Measurements from ENCODE around the gene CCND1.
"Not testable (repeated sequence)": the region's sequence is repeated elsewhere in the genome, so short reads cannot be mapped to it uniquely, and the experiment has no call there.

The CCND1 gene

DNA sequence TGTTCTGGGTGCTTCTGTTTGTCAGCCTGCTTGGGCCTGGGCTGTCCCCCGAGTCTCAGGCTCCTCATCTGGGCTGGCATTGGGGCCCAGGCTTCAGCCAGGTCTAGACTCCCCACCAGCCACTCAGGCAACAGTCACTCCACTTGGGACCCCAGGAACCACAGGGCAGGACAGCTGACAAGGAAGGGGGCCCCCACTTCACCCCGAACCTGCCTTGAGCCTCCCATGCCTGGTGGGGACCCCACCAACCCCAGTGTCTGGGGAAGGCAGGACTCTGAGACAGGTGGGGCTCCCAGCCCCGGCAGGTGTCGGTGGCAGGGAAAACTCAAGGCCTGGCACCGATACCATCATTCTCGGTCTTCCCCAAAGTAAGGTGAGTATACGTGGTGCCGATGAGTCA lies 45.9 kb downstream of the CCND1 start:
- Histone ChIP-seq H3K27ac (no peak overlapping the region), H3K36me3 (no peaks in the 10 kb centered on the region), H3K9me3 (no peaks in the 10 kb centered on the region), H3K9ac (no peak overlapping the region), H3K4me3 (no peak overlapping the region), H4K20me1 (no peaks in the 10 kb centered on the region), H3K4me2 (no peak overlapping the region), H3K27me3 (0 out of 2 replicates have a peak, but pooled peaks cover 4% of the 10 kb centered on the region), H3K4me1 (peaks cover 7% of the 10 kb centered on the region; the same call in 1 of the 2 replicates)
- TF ChIP-seq Cebpa-rat (IDR thresholded peaks at IDR 0.05): no peak

DNA sequence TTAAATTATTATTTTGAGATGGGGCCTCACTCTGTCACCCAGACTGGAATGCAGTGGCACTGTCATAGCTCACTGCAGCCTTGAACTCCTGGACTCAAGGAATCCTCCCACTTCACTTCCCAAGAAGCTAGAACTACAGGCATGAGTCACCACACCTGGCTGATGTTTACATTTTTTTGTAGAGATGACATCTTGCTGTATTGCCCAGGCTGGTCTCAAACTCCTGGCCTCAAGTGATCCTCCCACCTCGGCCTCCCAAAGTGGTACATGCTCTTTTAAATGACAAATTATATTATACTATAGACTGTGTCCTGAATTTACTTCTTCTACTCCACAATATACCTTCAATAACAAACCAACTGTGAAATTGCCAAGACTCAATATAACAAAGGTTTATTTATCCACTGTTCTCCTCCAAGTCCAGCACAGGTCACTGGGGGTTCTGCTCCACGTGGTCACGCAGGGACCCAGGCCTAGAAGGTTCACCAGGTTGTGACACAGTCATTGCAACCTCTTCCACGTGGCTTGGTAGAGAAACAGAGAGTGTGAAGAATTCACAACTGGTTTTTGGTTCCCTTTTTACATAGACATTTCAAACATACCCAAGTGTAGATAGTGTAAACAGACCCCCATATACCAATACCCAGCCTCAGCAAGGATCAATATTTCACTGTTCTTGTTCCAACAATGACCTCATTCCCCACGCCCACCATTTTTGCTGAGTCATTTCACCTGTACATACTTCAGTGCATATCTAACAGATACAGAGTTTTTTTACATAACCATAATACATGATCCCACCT lies 47.2 kb downstream of the CCND1 start:
- not testable (repeated sequence) for H3K27me3 ChIP-seq, H3K4me2 ChIP-seq, H3K4me3 ChIP-seq, H4K20me1 ChIP-seq, H3K9ac ChIP-seq, H3K36me3 ChIP-seq, H3K27ac ChIP-seq, H3K4me1 ChIP-seq, H3K9me3 ChIP-seq

- H3K9ac ChIP-seq: no peak overlapping the region
- TF ChIP-seq Cebpa-rat (IDR thresholded peaks at IDR 0.05): no peak
- no peak overlapping the region for H3K4me3 ChIP-seq
- no peak overlapping the region for H3K4me2 ChIP-seq
- no peaks in the 10 kb centered on the region for H4K20me1 ChIP-seq
- H3K4me1 ChIP-seq: peaks cover 7% of the 10 kb centered on the region; the same call in 1 of the 2 replicates
- H3K9me3 ChIP-seq: no peaks in the 10 kb centered on the region; the same call in 1 of the 2 replicates
- H3K36me3 ChIP-seq: no peaks in the 10 kb centered on the region
- peaks cover 11% of the 10 kb centered on the region for H3K27me3 ChIP-seq
- H3K27ac ChIP-seq: no peak overlapping the region
Measured at GRCh38 chr11:69689484-69690319, 48.7 kb downstream of the CCND1 start.

GRCh38 chr11:69691463-69691862 lies 50.5 kb downstream of the CCND1 start:
- Histone ChIP-seq H3K4me1 (no peaks in the 10 kb centered on the region), H3K27me3 (peaks cover 28% of the 10 kb centered on the region), H3K9me3 (no peaks in the 10 kb centered on the region; the same call in 1 of the 2 replicates), H3K9ac (no peak overlapping the region), H3K36me3 (no peaks in the 10 kb centered on the region), H3K4me2 (no peak overlapping the region), H3K27ac (no peak overlapping the region), H4K20me1 (no peaks in the 10 kb centered on the region), H3K4me3 (no peak overlapping the region)
- TF ChIP-seq Cebpa-rat (IDR thresholded peaks at IDR 0.05): no peak

DNA sequence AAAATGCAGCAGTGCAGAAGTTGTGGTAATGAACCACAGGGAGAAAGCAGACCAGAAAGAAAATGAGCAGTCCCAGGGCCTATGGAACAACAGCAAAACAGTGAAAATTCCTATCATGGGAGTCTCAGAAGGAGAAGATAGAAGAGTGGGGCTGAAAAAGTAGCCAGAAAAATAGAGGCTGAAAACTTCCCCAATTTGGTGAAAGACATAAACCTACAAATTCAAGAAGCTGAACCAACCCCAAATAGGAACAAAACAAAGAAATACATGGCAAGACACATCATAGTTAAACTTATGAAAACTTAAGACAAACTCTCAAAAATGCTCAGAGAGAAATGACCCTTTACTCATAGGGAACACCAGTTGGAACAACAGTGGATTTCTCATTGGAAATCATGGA lies 51.5 kb downstream of the CCND1 start:
- H3K9me3 ChIP-seq: no peaks in the 10 kb centered on the region; the same call in 1 of the 2 replicates
- no peaks in the 10 kb centered on the region for H3K36me3 ChIP-seq

DNA sequence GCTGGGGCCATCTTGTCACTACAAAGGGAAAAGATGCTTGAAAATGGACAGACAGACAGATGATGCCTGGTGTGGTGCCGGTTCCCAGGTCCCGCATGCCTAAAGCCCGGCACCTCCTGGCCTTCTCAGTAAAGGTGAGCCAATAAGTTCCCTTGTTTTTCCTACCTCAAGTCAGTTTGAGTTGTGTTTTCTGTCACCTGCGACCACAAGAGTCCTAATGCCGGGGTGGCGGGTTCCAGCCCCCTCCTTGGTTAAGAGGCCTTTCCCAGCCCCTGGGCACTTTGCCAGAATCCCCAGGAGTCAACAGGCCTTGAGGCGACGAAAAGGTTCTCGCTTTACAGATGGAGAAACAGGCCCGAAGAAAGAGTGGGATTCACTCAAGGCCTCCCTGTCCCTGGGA lies 53.8 kb downstream of the CCND1 start:
- Histone ChIP-seq H3K4me2 (no peak overlapping the region), H3K27ac (no peak overlapping the region), H3K4me1 (peaks cover 28% of the 10 kb centered on the region), H3K9ac (no peak overlapping the region), H4K20me1 (peaks cover 19% of the 10 kb centered on the region), H3K4me3 (no peak overlapping the region), H3K9me3 (no peaks in the 10 kb centered on the region; the same call in 1 of the 2 replicates), H3K36me3 (no peaks in the 10 kb centered on the region), H3K27me3 (peaks cover 42% of the 10 kb centered on the region)
- no peak for TF ChIP-seq Cebpa-rat (IDR thresholded peaks at IDR 0.05)

More for the DNA sequence above, 51.5 kb downstream of the CCND1 start:
- Histone ChIP-seq H3K27me3 (peaks cover 37% of the 10 kb centered on the region), H3K27ac (no peak overlapping the region), H3K4me2 (no peak overlapping the region), H3K4me1 (peaks cover 5% of the 10 kb centered on the region), H3K4me3 (no peak overlapping the region), H3K9ac (no peak overlapping the region), H4K20me1 (0 out of 2 replicates have a peak, but pooled peaks cover under 1% of the 10 kb centered on the region)
- TF ChIP-seq Cebpa-rat (IDR thresholded peaks at IDR 0.05): no peak

DNA sequence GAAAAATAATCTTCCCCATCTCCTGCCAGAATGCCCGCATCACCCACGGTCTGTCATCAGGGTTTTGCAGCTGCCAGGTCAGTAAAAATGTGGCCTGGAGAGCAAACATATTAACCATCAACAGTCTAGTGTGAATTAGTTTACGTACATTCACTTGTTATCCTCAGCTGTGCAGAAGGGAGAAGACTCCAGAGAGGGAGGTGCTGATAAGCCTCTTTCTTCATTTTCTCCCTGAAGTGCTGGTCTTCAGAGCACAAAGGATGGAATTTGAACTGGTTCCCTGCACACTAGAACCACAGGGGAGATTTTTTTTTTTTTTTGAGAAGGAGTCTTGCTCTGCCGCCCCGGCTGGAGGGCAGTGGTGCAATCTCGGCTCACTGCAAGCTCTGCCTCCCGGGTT lies 54.6 kb downstream of the CCND1 start:
- peaks cover 46% of the 10 kb centered on the region for H3K27me3 ChIP-seq
- peaks cover 25% of the 10 kb centered on the region for H4K20me1 ChIP-seq
- H3K4me1 ChIP-seq: peaks cover 36% of the 10 kb centered on the region
- H3K4me3 ChIP-seq: no peak overlapping the region
- no peak for TF ChIP-seq Cebpa-rat (IDR thresholded peaks at IDR 0.05)
- H3K36me3 ChIP-seq: no peaks in the 10 kb centered on the region
- no peak overlapping the region for H3K27ac ChIP-seq
- H3K4me2 ChIP-seq: no peak overlapping the region
- H3K9me3 ChIP-seq: no peaks in the 10 kb centered on the region; the same call in 1 of the 2 replicates
- no peak overlapping the region for H3K9ac ChIP-seq

DNA sequence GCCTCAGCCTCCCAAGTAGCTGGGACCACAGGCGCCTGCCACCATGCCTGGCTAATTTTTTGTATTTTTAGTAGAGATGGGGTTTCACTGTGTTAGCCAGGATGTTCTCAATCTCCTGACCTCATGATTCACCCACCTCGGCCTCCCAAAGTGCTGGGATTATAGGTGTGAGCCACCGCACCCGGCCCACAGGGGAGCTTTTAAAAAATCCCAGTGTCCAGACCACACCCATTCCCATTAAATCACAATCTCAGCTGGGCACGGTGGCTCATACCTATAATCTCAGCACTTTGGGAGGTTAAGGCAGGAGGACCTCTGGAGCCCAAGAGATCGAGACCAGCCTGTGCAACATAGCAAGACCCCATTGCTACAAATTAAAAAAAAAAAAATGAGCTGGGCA lies 55.0 kb downstream of the CCND1 start:
- Histone ChIP-seq H3K27me3 (peaks cover 51% of the 10 kb centered on the region), H4K20me1 (peaks cover 29% of the 10 kb centered on the region), H3K4me1 (peaks cover 40% of the 10 kb centered on the region)
- H3K27ac ChIP-seq, H3K4me2 ChIP-seq, H3K4me3 ChIP-seq, H3K9ac ChIP-seq, H3K36me3 ChIP-seq, H3K9me3 ChIP-seq: not testable (repeated sequence)

DNA sequence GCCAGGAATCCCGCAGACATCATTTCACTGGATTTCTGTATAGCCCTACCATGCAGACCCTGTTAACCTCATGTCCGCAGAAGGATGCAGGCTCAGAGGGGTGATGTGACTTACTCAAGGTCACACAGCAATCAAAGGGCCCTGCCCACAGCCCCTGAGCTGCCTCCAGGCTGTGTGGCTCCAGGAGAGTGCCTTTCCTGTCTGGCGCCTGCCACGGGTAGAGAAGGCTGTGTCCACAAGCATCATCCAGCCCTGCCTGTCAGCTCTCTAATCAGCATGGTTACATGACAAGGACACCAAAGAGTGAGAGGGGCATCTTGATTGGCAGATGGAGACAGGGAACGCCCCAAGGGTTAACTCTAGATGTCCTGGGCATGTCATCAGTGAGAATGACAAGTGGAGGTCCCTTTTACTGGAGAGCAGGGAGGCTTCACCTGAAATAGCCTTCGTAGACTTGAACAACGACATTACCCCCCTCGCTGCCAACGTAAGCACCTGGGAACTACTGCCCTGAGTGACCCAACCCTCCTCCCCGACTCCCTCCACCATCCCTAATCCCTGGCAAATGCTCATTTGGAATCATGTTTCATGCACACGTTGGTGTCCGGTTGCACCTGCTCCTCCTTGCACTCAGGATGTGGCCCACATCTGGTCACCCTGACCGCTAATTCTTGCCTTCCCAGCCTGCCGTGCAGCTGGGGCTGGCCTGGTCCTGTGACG lies 56.0 kb downstream of the CCND1 start:
- TF ChIP-seq Cebpa-rat (IDR thresholded peaks at IDR 0.05): no peak
- no peak overlapping the region for H3K9ac ChIP-seq
- no peak overlapping the region for H3K27ac ChIP-seq
- peaks cover 38% of the 10 kb centered on the region for H4K20me1 ChIP-seq
- peak overlapping the region; percentile 54 for H3K4me2 ChIP-seq
- H3K4me1 ChIP-seq: peaks cover 45% of the 10 kb centered on the region
- H3K27me3 ChIP-seq: peaks cover 60% of the 10 kb centered on the region
- no peaks in the 10 kb centered on the region; the same call in 1 of the 2 replicates for H3K9me3 ChIP-seq
- H3K36me3 ChIP-seq: no peaks in the 10 kb centered on the region
- no peak overlapping the region for H3K4me3 ChIP-seq

Measured in BLaER1 (cell line).